NB4 (cell line): ENCODE measurements around the gene RBM38.

Experiments
- DNase-seq: peaks from one replicate; pipeline ENCODE4 v3.0.0; 2010; ENCODE audit warnings: low read depth
- H3K4me3 ChIP-seq: one replicate; pipeline ENCODE4 v1.5.1; 2011; ENCODE audit warnings: mild to moderate bottlenecking, low read depth, low read length, moderate library complexity
- MYC ChIP-seq: IDR thresholded peaks from 2 replicates; pipeline ENCODE4 v1.6.1; 2011; ENCODE audit warnings: low read depth, low read length
- POLR2A ChIP-seq: IDR thresholded peaks from 2 replicates; pipeline ENCODE4 v1.6.1; 2011; ENCODE audit warnings: mild to moderate bottlenecking; ENCODE audit not compliant: insufficient read length; ENCODE audit errors: extremely low read depth
- TF ChIP-seq, protein P1 (sequence below): IDR thresholded peaks from 2 replicates; pipeline ENCODE4 v1.6.1; 2011; ENCODE audit warnings: low read depth, low read length
- TF ChIP-seq, protein P2 (sequence below): IDR thresholded peaks from one replicate; pipeline ENCODE4 v1.5.1; 2012; ENCODE audit warnings: low read depth, low read length

RBM38 gene

DNA sequence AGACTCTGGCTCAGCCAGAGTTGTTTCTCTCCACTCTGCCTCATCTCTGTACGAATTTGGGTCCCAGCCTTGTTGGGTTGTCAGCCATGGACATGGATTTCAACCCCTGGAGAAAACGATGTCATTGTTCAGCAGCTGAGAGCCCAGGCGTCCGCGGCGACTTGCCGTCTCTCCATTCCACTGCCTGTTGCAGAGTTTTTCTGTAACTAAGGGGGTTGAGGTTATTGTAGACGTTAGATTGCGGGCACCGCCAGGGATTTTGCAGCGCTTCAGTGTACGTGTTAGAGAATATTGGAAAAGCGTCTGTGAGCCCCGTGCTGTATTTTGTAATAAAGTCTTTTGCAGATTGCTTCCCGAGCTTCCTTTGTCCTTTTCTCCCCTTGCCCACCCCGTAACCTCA, 13.1 kb upstream of the RBM38 start:
- TF ChIP-seq, protein P1, sequence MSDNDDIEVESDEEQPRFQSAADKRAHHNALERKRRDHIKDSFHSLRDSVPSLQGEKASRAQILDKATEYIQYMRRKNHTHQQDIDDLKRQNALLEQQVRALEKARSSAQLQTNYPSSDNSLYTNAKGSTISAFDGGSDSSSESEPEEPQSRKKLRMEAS, result no peak
- no peak for TF ChIP-seq POLR2A
- TF ChIP-seq, protein P2, sequence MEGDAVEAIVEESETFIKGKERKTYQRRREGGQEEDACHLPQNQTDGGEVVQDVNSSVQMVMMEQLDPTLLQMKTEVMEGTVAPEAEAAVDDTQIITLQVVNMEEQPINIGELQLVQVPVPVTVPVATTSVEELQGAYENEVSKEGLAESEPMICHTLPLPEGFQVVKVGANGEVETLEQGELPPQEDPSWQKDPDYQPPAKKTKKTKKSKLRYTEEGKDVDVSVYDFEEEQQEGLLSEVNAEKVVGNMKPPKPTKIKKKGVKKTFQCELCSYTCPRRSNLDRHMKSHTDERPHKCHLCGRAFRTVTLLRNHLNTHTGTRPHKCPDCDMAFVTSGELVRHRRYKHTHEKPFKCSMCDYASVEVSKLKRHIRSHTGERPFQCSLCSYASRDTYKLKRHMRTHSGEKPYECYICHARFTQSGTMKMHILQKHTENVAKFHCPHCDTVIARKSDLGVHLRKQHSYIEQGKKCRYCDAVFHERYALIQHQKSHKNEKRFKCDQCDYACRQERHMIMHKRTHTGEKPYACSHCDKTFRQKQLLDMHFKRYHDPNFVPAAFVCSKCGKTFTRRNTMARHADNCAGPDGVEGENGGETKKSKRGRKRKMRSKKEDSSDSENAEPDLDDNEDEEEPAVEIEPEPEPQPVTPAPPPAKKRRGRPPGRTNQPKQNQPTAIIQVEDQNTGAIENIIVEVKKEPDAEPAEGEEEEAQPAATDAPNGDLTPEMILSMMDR, result no peak
- no peak for TF ChIP-seq MYC
- DNase-seq, result no peak
- no peak overlapping the region for H3K4me3 ChIP-seq

DNA sequence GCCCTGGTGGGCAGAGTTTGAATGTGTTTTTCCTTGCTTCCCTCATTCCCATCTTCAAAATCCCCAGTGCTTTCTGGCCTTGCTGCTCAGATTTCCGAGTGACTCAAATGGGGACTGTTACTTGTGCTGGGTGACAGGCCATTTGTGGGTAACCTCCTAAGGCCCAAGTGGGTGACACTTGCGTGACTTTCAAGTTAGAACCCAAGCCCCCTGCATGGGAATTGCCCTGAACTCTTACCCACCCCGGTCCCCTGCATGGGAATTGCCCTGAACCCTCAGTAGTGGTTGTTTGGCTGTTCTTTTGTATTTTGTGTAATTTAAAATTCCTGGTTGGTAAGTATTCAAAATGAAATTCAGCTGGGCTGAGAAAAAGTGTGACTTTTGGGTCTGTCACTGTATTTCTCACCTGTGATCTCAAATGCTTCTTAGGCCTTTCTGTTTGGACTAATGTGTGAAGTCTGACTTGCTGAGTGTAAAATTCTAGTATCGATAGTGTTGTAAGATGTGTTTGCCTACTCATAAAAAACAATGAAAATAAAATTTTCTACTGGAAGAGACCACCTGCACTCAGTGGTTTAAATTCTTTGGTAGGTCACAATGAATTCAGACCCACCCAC, 12.4 kb upstream of the RBM38 start:
- H3K4me3 ChIP-seq, result no peak overlapping the region
- TF ChIP-seq, protein P2, result no peak
- TF ChIP-seq, protein P1, result no peak
- no peak for TF ChIP-seq MYC
- no peak for TF ChIP-seq POLR2A
- no peak for DNase-seq

DNA sequence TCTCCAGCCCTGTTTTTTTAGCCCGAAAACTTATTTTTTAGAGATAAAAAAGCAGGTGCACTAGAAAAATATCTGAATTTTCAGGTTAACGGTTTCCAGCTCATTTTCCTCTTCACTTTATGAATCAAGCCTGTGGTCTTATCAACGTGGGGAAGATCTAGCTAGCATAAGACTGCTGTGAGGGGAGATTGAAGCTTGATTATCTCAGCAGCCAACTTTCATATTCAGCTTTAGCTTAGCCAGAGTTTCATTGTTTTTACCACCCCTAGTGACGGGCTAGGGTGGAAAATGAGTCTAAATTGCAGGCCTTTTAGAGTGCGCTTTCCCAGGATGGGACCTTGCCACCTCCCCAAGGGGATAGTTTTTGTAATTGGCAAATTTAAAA, 11.9 kb upstream of the RBM38 start:
- TF ChIP-seq POLR2A (no peak), MYC (no peak)
- TF ChIP-seq, protein P1, result no peak
- TF ChIP-seq, protein P2, result no peak
- no peak overlapping the region for H3K4me3 ChIP-seq
- DNase-seq, result no peak

DNA sequence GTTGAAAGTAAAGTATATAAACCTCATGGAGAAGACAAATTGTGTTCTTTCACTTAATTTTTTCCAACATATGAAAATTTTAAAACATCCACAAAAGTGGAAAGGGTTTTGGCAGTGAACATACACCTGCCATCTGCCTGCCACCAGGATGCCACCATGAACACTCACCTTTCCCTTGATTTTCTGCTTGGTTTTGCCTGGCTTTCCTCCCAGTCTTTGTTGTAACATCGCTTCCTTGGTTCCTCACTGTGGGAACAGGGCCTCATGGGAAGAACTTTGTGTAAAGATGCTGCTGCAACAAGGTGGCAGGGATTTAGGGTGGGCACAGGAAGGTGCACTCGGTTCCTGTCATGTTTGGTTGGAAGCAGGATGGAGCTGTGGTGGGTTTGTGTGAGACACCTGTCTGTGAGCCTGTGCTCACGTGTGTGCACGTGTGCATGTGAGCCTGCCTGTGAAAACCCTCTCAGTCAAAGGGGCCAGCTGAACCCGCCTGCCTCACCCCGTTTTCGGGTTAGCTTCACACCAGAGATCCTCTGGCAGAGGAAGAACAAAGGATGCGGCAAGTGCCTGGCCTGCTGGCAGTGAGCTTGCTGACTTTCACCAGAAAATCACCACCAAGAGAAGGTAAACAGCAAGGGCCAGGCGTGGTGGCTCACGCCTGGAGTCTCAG, 11.0 kb upstream of the RBM38 start:
- no peak for DNase-seq
- TF ChIP-seq, protein P1, result no peak
- TF ChIP-seq POLR2A (no peak), MYC (no peak)
- TF ChIP-seq, protein P2, result no peak
- no peak overlapping the region for H3K4me3 ChIP-seq

DNA sequence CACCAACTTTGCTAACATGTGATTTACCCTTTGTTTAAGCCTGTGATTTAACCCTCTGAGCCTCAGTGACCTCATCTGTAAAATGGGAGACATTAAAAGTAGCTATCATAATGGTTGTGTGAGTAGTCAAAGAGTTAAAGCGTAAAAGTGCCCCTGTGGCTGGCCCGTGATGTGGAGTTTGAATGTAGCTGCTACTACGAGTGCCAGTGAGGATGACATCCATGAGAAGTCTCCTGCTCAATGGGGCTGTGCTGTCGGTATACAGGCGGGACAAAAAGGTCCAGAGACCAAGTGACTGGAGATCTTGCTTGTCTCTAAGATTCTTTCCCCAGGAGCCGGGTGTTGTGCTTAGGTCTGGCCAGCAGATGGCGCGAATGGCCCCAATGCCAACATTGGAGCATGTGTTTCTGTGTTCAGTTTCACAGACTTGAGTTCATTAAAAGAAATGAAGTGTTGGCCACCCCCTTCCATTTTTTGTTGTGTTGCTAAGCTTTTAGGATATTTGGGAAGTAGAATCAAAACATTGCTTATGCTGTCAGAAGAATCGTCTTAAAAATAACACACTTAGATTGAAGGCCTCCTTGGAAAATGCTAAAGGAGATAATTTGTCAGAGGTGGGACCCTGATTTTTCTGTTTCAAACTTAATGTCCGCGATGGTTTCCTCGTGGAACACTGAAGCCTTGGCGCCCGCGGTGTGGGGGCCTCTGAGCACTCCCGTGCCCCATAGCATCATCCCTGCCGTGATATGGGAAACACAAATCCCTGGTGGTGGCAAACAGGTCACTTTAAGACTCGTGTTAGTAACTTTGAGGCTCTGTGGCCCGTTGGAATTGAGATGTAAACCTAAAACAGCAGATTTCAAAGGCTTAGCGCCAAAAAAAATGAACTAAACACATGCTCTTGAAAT, 9.3 kb upstream of the RBM38 start:
- H3K4me3 ChIP-seq, result no peak overlapping the region
- TF ChIP-seq POLR2A (no peak), MYC (peak; percentile 97)
- TF ChIP-seq, protein P1, result peak; percentile 96
- TF ChIP-seq, protein P2, result peak; percentile 99
- DNase-seq, result peak; percentile 86
